ELR (cell line): ENCODE measurements around the gene CABP7.
A peak's percentile ranks its signal among the peaks of the same experiment; 100 is the strongest.

Experiments used
- DNase-seq: peaks from one replicate; pipeline ENCODE4 v3.0.0-alpha.2; 2015; ENCODE audit warnings: low read depth

The CABP7 gene

DNA sequence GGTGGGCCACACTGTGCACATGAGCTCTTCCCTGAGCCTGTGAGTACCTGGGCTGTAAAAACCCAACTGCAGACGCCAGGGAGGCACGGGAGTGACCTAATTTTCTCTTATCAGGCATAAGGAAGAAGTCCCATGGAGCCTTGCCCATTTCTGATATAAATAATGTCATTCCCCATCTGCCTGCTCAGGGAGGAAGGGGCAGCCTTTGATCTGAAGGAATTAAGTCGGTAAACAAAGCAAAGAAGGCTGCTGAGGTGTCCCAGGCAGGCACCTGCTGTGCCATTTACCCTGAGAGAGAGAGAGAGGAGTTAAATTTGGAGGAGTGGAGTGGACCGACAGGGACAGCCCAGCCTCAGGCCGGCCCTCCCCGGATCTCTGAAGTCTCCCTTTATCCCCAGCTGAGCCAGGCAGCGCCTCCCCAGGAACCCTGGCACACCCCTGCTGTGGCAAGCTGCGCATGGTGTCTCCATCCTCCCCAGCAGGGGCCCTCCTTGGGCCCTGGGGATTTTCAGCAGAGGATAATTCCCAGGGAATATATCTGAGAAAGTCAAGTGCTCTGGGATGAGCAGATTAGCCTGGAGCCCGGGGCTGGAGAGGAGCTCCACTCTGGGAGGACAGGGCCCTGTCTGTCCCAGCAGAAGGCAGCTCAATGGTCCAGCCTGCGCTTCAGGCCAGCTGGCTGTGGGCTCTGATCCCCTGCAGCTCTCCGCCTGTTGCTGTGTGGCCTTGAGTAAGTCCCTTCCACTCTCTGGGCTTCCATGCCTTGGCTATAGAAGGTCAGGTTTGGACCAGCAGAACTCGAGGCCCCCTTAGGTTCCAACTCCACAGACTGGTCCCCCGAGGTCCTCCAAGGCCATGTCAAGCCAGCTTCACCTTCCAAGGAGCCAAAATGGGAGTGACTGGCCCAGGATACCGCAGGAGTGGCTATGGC, 17.5 kb upstream of the CABP7 start:
- peak; percentile 35 for DNase-seq

DNA sequence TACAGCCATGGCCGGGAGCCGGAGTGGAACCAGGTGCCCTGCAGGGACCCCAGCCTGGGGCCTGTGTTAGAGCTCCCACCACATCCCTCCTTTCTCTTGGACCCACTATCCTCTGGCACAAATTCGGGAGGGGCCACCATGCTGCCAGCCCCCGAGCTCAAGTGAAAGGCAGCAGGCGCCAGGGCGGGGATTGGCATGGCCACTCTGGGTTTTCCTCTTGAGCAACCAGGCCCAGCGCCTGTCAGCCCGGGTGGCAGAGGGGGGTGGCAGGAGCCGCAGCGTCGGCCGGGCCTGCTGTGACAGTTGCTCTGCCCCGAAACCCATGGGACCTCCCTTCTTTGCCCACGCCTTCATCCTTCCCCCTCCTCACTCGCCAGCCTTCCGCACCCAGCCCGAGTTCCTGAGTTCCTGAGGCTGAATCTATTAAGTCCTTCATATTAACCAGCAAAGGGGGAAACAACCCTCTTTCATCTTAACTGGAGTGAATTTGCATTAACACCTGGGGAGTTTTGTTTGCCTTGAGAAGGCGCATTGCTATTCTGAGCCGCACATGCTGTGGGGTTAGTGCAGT, 16.8 kb upstream of the CABP7 start:
- DNase-seq = no peak

DNA sequence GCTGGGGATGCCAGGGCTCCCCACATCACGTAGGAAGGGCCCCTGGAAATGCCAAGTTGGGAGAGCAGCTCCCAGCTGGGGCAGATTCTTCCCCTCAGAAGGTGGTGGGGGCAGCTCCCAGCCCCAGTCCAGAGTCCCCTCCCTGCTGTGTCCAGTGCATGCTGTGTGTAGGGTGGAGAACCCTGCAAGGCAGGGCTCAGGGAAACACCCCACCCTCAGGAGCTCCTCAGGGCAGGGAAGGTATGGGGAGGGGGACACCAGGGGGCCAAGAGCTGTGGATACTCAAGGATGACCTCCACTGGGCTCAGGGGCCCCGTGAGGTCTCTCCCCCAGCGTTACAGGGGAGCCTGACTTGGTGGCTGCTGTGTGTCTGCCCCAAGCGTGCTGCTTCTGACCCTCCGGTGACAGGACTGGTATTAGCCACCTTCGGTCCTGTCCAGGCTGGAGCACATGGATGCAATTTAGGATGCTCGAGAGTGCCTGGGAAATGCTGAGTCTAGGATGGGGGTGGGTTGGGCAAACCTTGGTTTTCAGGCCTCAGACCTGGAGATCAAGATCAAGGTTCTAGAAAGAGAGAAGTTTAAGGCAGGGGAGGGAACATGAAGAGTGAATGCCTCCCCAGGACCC, 16.1 kb upstream of the CABP7 start:
- DNase-seq = no peak

DNA sequence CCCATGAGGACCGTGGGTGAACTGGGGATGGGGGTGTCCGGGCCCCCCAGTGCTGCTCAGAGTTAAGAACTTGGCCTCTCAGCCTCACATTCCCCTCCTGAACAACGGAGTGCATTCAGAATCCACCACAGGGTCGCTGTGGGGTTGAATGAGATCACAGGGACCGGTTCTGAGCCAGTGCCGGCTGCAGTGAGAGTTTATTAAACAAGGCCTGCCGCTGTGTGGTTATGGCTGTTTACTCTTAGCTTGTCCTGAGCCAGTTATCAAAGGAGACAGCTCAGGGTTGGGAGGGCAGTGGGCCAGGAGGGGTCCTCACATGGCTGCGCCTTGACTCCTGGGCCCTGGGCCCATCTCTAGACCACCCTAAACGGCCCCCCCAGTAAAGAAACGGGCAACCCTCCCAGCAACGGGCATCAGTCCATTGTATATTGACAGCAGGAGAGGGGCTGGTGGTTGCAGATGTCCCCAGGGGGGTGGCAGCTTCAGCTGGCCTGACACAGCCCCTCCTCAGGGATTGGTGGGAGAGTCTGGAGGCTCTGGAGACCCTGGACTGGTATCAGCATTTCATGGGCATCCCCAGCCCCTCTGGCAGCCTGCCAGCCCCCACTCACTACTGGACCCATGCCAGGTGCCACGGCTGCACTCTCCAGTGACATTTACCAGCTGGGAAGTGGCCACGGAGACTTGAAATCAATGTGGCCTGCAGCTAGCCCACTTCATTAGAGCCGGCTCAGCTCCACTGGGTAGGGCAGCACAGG, 15.1 kb upstream of the CABP7 start:
- DNase-seq = peak; percentile 49

DNA sequence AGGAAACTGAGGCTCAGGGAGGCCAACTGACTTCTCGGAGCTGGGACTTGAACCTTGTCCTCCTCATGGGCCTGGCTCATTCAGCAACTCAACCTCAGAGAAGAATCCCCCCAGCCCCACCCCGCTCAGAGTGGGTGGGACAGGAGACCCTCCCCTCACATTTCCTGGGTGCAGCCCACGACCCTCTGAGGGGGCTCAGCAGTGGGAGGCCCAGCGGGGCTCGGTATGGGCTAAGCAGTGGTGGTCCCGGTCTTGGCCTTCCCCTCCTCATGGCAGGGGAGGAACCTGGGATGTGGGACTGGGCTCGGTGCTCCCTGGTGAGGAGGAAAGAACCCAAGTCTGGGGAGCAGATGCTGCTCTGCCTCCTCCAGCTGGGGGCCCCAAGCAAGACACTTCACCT, 14.2 kb upstream of the CABP7 start:
- DNase-seq = no peak

DNA sequence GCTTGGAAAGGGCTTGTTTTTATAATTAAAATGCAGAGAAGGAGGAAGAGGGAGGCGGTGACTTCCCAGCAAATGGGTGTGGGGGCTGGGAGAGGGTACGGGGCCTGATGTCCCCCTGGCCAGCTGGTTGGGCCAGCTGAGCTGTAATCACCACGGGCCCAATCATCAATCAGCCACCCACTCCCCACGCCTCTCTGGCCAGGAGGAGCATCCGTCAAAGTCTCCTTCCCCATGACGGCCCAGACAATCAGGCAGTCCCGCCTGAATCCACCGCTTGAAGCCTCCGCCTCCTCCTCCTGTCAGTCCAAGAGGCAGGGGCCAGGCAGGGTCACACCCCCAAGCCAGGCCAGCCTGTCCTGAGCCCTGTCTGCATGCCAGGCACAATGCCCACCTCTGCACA, 13.3 kb upstream of the CABP7 start:
- no peak for DNase-seq

DNA sequence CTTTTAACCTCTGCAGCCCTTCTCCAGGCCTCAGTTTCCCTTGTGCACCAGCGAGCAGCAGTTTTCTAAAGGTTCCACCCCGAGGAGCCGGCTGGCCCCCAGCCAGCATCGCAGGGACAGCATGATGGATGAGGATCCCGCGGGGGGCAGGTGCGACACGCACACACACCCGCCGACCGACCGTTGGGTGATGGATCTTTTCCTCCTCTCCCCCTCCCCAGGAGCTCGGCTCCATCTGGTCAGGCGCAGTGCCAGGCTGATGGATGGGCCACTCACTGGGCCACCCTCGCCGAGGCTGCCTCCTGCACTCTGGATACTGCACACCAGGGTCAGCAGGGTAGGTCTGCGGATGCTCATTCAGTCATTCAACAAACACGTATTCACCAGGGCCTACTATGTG, 12.8 kb upstream of the CABP7 start:
- no peak for DNase-seq

DNA sequence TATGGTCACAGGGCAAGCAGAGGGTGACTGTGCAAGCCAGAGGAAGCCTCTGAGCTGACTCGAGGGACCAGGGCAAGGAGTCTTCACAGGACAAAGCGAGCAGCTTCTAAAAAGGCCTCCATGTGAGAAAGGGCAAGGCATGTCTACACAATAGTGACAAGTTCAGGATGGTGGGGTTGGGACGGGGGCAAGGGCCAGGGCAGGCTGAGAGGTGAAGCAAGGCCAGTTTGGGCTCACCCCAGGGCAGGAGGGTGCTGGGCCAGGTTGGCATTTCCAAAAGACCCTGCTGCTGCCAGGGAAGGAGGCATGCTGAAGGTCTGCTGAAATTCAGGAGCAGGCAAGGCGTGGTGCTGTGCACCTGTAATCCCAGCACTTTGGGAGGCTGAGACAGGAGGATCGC, 12.3 kb upstream of the CABP7 start:
- no peak for DNase-seq

DNA sequence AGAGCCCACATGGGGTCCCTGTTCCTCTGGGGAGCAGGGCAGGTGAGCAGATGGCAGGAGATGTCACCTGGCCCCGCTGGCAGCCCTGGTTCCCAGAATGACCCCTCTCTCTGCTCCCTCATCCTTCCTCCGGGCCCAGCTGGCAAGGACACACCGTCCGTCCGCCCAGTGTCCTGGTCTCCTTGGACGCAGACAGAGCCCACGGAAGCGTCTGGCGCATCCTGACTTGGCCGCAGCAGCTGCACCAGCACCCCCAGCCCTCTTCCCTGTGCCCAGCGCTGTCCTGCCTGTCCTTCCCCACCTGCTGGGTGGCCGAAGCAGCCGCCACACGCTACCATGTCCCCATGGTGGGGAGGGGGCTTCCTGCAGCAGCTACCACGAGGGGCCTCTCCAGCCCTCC, 9.6 kb upstream of the CABP7 start:
- DNase-seq = no peak

DNA sequence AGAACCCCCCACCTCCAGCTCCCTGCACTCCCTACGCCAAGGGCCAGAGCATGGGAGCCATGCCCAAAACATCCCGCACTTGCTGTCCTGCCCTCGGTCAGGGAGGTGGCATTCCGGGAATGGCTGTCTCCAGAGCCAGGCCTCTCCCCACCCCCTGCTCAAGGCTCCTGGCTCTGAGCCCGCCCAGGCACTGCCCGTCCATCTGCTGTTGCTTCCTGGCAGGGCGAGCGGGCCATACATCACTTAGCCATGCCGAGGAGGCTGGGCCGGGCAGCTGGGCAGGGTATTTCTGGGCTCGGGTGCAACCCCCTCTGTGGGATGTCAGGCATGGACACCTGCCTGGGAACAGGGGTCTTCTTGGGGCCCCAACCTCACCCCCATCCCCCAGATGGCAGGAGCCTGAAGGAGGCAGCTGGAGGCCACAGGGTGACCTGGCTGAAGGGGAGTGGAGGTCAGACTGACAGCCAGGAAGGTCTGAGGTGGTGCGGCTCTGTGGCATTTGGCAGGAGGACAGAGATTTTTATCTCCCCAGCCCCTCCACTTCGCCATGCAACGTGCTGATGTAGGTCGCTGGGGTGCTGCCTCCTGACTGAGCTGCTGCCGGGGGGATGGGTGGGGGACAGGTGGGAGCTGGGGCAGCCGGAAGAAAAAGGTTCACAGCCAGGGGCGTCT, 8.7 kb upstream of the CABP7 start:
- DNase-seq = no peak

DNA sequence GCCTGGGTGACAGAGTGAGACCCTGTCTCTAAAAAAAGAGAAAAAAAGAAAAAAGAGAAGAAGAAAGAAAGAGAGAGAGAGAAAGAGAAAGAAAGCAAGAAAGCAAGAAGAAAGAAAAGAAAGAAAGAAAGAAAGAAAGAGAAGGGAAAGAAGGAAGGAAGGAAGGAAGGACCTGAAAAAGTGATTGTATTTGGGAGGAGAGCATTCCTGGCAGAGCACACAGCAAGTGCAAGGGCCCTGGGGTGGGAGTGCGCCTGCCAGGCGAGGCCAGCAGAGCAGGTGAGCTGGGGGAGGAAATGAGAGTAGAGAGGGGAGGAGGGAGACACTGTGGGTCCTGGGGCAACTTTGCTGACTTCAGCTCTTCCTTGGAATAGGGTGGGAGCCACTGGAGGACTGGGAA, 7.7 kb upstream of the CABP7 start:
- no peak for DNase-seq

DNA sequence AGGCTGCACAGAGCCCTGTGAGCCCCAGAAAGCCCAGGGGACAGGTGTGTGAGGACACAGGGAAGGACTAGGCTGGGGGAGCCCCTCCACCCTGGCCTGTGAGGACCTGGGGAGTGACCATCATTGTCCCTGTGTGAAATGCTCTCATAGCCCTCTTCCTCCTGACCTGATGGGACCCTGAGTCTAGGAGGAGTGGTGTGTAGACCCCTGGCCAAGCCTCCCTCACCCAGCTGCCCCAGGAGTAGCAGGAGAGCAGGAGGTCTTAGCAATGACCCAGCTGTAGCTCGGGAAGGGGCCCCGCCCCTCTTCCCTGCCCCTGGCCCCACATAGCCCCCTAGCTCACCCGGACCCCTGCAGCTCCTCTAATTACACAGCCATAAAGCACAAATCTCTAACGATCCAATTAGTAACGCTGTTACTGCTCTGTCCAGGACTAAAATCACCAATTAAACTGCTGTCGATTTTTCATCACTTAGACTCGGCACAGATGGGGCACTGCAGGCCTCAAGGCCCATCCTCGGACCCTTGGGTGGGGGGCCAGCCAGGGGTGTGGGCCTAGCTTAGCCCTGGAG, 6.6 kb upstream of the CABP7 start:
- no peak for DNase-seq

DNA sequence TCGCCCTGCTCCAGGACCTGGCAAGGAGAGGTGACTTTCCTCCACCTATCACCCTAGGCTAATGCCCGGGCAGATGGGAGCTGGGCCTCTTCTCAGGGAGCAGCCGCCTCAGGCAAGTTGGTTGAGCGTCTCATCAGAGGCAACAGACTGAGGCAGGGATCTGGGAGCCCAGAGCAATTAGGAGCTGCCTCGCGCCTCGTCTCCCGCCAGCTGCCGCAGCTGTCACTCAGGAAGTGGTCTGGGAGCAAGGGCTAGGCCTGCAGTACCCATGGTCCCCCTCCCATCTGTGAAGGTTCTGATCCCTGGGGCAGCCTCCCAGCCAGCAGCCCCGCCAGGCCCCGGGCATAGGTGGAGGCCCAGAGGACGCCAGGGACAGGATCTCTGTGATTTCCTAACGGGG, 4.6 kb upstream of the CABP7 start:
- no peak for DNase-seq

DNA sequence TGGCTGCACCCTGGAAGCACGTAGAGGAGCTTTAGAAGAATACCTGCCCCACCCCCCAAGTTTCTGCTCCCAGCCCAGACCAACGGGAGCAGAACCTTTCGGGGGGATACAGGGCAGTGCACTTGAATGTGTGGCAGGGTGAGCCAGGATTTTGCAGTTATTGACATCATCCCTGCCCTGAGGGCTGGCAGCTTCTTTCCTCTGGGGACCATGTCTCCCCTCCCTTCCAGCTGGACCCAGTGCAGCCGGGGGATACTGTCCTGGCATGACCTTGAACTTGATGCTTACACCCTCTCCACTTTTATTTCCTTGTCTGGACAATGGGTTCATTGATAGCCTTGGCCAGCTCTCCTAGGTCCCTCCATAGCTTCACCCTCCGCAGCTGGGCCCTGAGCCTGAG, 4.1 kb upstream of the CABP7 start:
- DNase-seq = no peak

DNA sequence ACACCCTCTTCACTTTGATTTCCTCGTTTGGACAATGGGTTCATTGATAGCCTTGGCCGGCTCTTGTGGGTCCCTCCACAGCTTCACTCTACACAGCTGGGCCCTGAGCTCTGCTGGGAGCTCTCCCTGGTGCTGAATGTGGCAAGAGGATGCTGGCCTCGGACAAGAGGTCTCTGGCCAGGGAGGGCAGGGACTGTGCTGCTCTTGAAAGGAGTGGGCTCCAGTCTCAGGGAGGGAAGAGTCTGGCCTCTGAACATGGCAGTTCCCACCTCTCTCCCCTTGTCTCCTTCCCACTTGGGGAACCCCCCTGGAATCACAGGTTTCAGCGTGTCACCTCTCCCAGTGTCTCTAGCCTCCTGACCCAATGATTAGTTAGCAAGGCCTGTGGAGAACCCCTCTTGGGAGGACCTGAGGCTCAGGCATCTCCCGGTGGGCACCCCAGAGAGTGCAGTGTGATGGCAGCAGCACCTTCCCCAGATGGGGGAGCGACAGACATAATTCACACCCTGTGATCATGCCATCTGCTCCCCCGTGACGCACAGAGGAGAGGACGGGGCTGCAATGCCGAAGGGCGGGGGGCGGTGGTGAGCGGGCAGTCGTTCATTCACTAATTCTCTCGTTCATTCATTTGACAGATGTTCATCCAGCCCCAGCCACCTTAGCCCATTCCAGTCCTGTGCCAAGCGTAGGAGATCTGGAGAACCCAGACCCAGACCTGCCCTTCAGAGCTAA, 2.8 kb upstream of the CABP7 start:
- DNase-seq = peak; percentile 77

DNA sequence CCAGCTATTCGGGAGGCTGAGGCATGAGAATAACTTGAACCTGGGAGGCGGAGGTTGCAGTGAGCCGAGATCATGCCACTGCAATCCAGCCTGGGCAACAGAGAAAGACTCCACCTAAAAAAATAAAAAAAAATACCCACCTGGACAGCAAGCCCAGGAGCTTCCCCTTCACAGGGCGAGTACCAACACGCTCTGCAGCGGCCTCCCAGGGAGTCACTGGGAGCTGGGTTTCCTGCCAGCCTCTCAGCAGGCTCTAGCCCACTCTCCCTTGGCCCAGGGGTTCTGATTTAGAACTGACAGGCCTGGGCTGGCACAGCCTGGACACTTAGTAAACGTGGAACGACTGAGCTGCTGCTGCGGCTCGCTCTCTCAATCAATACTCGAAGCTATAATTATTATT, 2.0 kb upstream of the CABP7 start:
- no peak for DNase-seq

DNA sequence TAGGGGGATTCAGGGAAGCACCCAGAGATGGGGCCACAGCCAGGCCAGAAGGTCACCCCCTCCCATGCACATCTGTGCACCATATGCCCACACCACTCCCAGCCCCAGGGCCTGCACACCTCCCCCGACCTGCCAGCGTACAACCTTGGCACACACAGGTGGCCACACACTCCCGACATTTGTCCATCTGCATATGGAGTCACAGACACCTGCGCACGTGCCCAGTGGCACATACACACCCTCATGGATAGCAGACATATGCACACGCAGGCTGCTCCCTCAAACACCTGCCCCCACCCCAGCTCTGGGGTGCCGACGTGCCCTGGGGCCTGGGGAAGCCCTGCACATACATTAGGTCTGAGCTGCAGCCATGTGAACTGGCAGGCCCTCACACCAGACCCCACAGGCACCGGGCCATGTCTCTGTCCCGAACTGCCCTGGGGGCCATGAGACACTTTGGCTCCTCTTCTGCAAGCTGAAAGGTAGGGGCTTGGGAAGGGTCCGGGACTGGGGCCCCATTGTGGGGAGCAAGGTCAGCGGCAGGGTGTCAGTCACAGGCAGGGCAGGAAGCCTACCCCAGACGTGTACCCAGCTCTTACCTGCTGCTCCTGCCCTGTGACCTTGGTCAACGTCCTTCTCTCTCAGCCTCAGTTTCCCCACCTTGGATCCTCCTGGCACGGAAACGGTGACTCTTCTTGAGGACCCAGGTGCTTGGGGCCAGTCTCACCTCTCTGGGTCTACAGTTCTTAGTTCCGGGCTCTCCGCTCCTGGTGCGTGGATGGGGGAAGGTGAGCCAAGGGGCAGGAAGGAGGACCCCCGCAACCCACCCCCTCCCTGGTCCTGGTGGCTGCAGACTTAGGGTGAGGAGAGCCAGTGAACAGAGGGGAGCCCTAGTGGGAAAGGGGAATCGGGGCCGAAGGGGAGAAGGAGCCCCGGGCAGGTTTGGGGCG, 579 bp upstream of the CABP7 start:
- no peak for DNase-seq

DNA sequence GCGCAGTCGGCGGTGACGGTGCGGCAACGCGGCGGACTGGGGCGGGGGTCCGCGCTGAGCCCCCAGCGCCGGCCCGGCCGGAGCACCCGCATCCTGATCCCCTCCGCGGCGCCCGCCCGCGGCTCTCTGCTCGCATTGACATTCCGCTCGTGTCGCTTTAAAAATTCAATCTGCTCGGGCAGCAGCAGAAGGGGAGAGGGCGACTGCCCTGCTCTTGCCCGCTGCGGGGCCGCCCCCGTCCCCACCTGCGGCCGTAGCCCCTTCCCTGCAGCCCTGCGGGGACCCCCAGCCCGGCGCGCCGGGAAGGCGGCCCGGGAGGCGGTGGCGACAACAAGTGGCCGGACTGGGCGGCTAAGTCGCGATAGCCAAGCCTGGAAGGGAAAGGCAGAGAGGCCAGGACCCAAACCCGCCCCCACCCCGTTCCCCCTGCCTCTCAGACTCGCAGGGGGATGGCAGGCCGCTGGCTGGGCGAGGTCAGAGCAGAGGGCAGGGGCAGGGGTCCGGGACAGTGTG, 1.1 kb downstream of the CABP7 start:
- no peak for DNase-seq

DNA sequence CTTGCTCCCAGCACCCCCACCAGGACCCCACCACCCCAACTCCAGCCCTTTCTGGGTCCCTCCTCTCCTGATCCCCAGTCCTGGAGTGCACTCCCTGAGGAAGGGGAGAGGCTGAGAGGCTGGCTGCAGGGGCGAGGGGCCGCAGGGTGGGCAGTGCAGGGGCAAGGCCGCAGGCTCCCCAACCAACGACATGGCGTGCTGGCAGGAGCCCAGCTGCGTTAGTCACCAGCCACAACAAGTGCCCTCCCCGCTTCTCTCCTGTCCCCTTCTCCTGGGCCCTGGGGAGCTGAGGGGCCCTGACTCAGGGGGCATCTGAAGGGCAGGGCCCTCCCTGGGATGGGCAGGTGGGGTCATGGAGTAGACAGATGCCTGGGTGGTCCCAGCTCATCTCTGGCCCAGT, 2.3 kb downstream of the CABP7 start:
- DNase-seq = peak; percentile 39

DNA sequence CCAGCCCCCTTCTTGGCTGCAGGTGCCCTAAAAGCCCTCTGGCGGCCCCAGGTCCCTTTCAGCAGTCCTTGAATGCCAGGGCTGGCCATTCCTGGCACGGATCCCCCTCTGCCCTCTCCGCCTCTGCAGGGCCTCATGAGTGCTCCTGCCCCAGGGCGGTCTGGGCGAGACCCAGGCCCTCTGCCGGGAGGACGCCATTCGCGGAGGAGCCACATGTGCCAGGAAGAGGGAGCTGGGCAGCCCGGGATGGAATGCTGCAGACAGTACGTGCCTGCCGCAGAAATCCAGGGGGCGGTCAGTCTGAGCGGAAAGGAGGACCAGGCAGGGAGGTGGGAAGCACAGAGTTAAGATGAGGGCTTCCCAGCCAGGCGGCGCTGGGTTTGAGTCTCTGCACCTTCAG, 2.8 kb downstream of the CABP7 start:
- no peak for DNase-seq
